ENCODE results near the gene ACYP1.

The ACYP1 gene

GRCh38 chr14:75048101-75048500, 15.7 kb downstream of the ACYP1 start:
- TF ChIP-seq POLR2AphosphoS5 (IDR thresholded peaks at IDR 0.05; ENCODE audit: low read depth, low read length) (no peak), TAF1 (IDR thresholded peaks at IDR 0.05; ENCODE audit: borderline replicate concordance, low read depth, low read length) (no peak), POLR2A (IDR thresholded peaks at IDR 0.05; ENCODE audit: low read depth, low read length) (no peak)
- no peak for DNase-seq (ENCODE audit: insufficient read length)
- FAIRE-seq: no peak

- DNase-seq (ENCODE audit: insufficient read length) (no peak), FAIRE-seq (no peak)
- TF ChIP-seq POLR2A (IDR thresholded peaks at IDR 0.05; ENCODE audit: low read depth, low read length) (no peak), TAF1 (IDR thresholded peaks at IDR 0.05; ENCODE audit: borderline replicate concordance, low read depth, low read length) (no peak), POLR2AphosphoS5 (IDR thresholded peaks at IDR 0.05; ENCODE audit: low read depth, low read length) (no peak)
Observed at GRCh38 chr14:75047506-75047905, 16.3 kb downstream of the ACYP1 start.

- DNase-seq (ENCODE audit: insufficient read length): no peak
- no peak for FAIRE-seq
- TF ChIP-seq TAF1 (IDR thresholded peaks at IDR 0.05; ENCODE audit: borderline replicate concordance, low read depth, low read length) (no peak), POLR2AphosphoS5 (IDR thresholded peaks at IDR 0.05; ENCODE audit: low read depth, low read length) (no peak), POLR2A (IDR thresholded peaks at IDR 0.05; ENCODE audit: low read depth, low read length) (no peak)
Observed at GRCh38 chr14:75046899-75047298, 16.9 kb downstream of the ACYP1 start.

GRCh38 chr14:75046275-75046674, 17.5 kb downstream of the ACYP1 start:
- no peak for TF ChIP-seq POLR2AphosphoS5 (IDR thresholded peaks at IDR 0.05; ENCODE audit: low read depth, low read length)
- no peak for TF ChIP-seq POLR2A (IDR thresholded peaks at IDR 0.05; ENCODE audit: low read depth, low read length)
- no peak for TF ChIP-seq TAF1 (IDR thresholded peaks at IDR 0.05; ENCODE audit: borderline replicate concordance, low read depth, low read length)
- no peak for DNase-seq (ENCODE audit: insufficient read length)
- FAIRE-seq: no peak

GRCh38 chr14:75044752-75045151, 19.1 kb downstream of the ACYP1 start:
- no peak for FAIRE-seq
- no peak for DNase-seq (ENCODE audit: insufficient read length)
- no peak for TF ChIP-seq POLR2AphosphoS5 (IDR thresholded peaks at IDR 0.05; ENCODE audit: low read depth, low read length)
- no peak for TF ChIP-seq POLR2A (IDR thresholded peaks at IDR 0.05; ENCODE audit: low read depth, low read length)
- TF ChIP-seq TAF1 (IDR thresholded peaks at IDR 0.05; ENCODE audit: borderline replicate concordance, low read depth, low read length): no peak

- no peak for DNase-seq (ENCODE audit: insufficient read length)
- TF ChIP-seq POLR2A (IDR thresholded peaks at IDR 0.05; ENCODE audit: low read depth, low read length): no peak
- no peak for TF ChIP-seq POLR2AphosphoS5 (IDR thresholded peaks at IDR 0.05; ENCODE audit: low read depth, low read length)
- no peak for TF ChIP-seq TAF1 (IDR thresholded peaks at IDR 0.05; ENCODE audit: borderline replicate concordance, low read depth, low read length)
- no peak for FAIRE-seq
Observed at GRCh38 chr14:75044322-75044721, 19.5 kb downstream of the ACYP1 start.

GRCh38 chr14:75042035-75042434, 21.8 kb downstream of the ACYP1 start:
- no peak for TF ChIP-seq POLR2A (IDR thresholded peaks at IDR 0.05; ENCODE audit: low read depth, low read length)
- TF ChIP-seq TAF1 (IDR thresholded peaks at IDR 0.05; ENCODE audit: borderline replicate concordance, low read depth, low read length): no peak
- no peak for TF ChIP-seq POLR2AphosphoS5 (IDR thresholded peaks at IDR 0.05; ENCODE audit: low read depth, low read length)
- FAIRE-seq: no peak
- DNase-seq (ENCODE audit: insufficient read length): no peak

- TF ChIP-seq POLR2AphosphoS5 (IDR thresholded peaks at IDR 0.05; ENCODE audit: low read depth, low read length): no peak
- FAIRE-seq (no peak), DNase-seq (ENCODE audit: insufficient read length) (no peak)
Observed at GRCh38 chr14:75041613-75042012, 22.2 kb downstream of the ACYP1 start.

- no peak for TF ChIP-seq TAF1 (IDR thresholded peaks at IDR 0.05; ENCODE audit: borderline replicate concordance, low read depth, low read length)
- no peak for TF ChIP-seq POLR2A (IDR thresholded peaks at IDR 0.05; ENCODE audit: low read depth, low read length)
- TF ChIP-seq POLR2AphosphoS5 (IDR thresholded peaks at IDR 0.05; ENCODE audit: low read depth, low read length): no peak
- FAIRE-seq (no peak), DNase-seq (ENCODE audit: insufficient read length) (no peak)
Observed at GRCh38 chr14:75040959-75041358, 22.9 kb downstream of the ACYP1 start.

GRCh38 chr14:75040507-75040906, 23.3 kb downstream of the ACYP1 start:
- FAIRE-seq (no peak), DNase-seq (ENCODE audit: insufficient read length) (no peak)
- TF ChIP-seq TAF1 (IDR thresholded peaks at IDR 0.05; ENCODE audit: borderline replicate concordance, low read depth, low read length) (no peak), POLR2AphosphoS5 (IDR thresholded peaks at IDR 0.05; ENCODE audit: low read depth, low read length) (no peak), POLR2A (IDR thresholded peaks at IDR 0.05; ENCODE audit: low read depth, low read length) (no peak)

GRCh38 chr14:75032939-75033338, 30.9 kb downstream of the ACYP1 start:
- no peak for DNase-seq (ENCODE audit: insufficient read length)
- TF ChIP-seq TAF1 (IDR thresholded peaks at IDR 0.05; ENCODE audit: borderline replicate concordance, low read depth, low read length): no peak
- no peak for TF ChIP-seq POLR2A (IDR thresholded peaks at IDR 0.05; ENCODE audit: low read depth, low read length)
- no peak for TF ChIP-seq POLR2AphosphoS5 (IDR thresholded peaks at IDR 0.05; ENCODE audit: low read depth, low read length)
- no peak for FAIRE-seq

- TF ChIP-seq POLR2A (IDR thresholded peaks at IDR 0.05; ENCODE audit: low read depth, low read length): no peak
- TF ChIP-seq POLR2AphosphoS5 (IDR thresholded peaks at IDR 0.05; ENCODE audit: low read depth, low read length): no peak
- TF ChIP-seq TAF1 (IDR thresholded peaks at IDR 0.05; ENCODE audit: borderline replicate concordance, low read depth, low read length): no peak
- DNase-seq (ENCODE audit: insufficient read length): no peak
- FAIRE-seq: no peak
Observed at GRCh38 chr14:75030147-75030546, 33.7 kb downstream of the ACYP1 start.

- FAIRE-seq (no peak), DNase-seq (ENCODE audit: insufficient read length) (no peak)
- TF ChIP-seq TAF1 (IDR thresholded peaks at IDR 0.05; ENCODE audit: borderline replicate concordance, low read depth, low read length) (no peak), POLR2AphosphoS5 (IDR thresholded peaks at IDR 0.05; ENCODE audit: low read depth, low read length) (no peak), POLR2A (IDR thresholded peaks at IDR 0.05; ENCODE audit: low read depth, low read length) (no peak)
Observed at GRCh38 chr14:75025876-75026275, 37.9 kb downstream of the ACYP1 start.
